ENCODE data around the gene SPATS1. TPM values are rescaled to one million over a fixed set of nuclear protein-coding genes. Genes with fewer than 3 reads are reported as not detected.
"Not testable (repeated sequence)": the region's sequence is repeated elsewhere in the genome, so short reads cannot be mapped to it uniquely, and the experiment has no call there.

The SPATS1 gene
- total RNA-seq, 2 donors from 2014 or later: not detected

GRCh38 chr6:44315516-44315915, 26.9 kb upstream of the SPATS1 start:
- Mint-ChIP-seq H3K27ac (no peak overlapping the region), H3K4me3 (no peak overlapping the region), H3K9me3 (no peaks in the 10 kb centered on the region), H3K4me1 (peaks cover 7% of the 10 kb centered on the region), H3K36me3 (ENCODE audit: low read depth) (peaks cover 18% of the 10 kb centered on the region), H3K27me3 (ENCODE audit: insufficient read depth) (peaks cover 24% of the 10 kb centered on the region)
- WGBS, 2 experiments (ENCODE audit: insufficient coverage in 1 of 2, insufficient read length in 1 of 2): 83 to 94% methylated on average over 3 of the region's 3 CpGs
- peaks cover 14% of the 10 kb centered on the region for H3K36me3 ChIP-seq (ENCODE audit: control insufficient read depth, insufficient read depth, low read length)
- no peaks in the 10 kb centered on the region for H3K4me1 ChIP-seq (ENCODE audit: control insufficient read depth, insufficient read depth, low read length)
- DNase-seq: no peak
- H3K9ac ChIP-seq (ENCODE audit: extremely low read depth, low read length, poor library complexity, severe bottlenecking): no peak overlapping the region
- no peak overlapping the region for H3K27ac ChIP-seq (ENCODE audit: low read depth, low read length)
- no peak for TF ChIP-seq CTCF (conservative IDR thresholded peaks at IDR 0.05)
- H3K27me3 ChIP-seq (ENCODE audit: control insufficient read depth, insufficient read depth, low read length, poor library complexity, severe bottlenecking): peaks cover 17% of the 10 kb centered on the region
- no peak overlapping the region for H3K4me3 ChIP-seq (ENCODE audit: low read length)
- no peaks in the 10 kb centered on the region for H3K9me3 ChIP-seq (ENCODE audit: control insufficient read depth, low read length)

GRCh38 chr6:44315951-44316350, 26.5 kb upstream of the SPATS1 start:
- H3K4me3 Mint-ChIP-seq: no peak overlapping the region
- no peak overlapping the region for H3K4me3 ChIP-seq (ENCODE audit: low read length)
- WGBS, 2 experiments (ENCODE audit: insufficient coverage in 1 of 2, insufficient read length in 1 of 2): 87% methylated on average over 5 of the region's 5 CpGs; no CpG with 5 or more reads in 1 of the 2 experiments
- no peaks in the 10 kb centered on the region for H3K9me3 Mint-ChIP-seq
- no peak for DNase-seq
- peaks cover 10% of the 10 kb centered on the region for H3K36me3 ChIP-seq (ENCODE audit: control insufficient read depth, insufficient read depth, low read length)
- H3K27me3 Mint-ChIP-seq (ENCODE audit: insufficient read depth): peaks cover 24% of the 10 kb centered on the region
- H3K4me1 Mint-ChIP-seq: peaks cover 7% of the 10 kb centered on the region
- no peak overlapping the region for H3K9ac ChIP-seq (ENCODE audit: extremely low read depth, low read length, poor library complexity, severe bottlenecking)
- H3K27ac ChIP-seq (ENCODE audit: low read depth, low read length): no peak overlapping the region
- no peaks in the 10 kb centered on the region for H3K9me3 ChIP-seq (ENCODE audit: control insufficient read depth, low read length)
- peaks cover 21% of the 10 kb centered on the region for H3K27me3 ChIP-seq (ENCODE audit: control insufficient read depth, insufficient read depth, low read length, poor library complexity, severe bottlenecking)
- H3K27ac Mint-ChIP-seq: no peak overlapping the region
- TF ChIP-seq CTCF (conservative IDR thresholded peaks at IDR 0.05): no peak
- no peaks in the 10 kb centered on the region for H3K4me1 ChIP-seq (ENCODE audit: control insufficient read depth, insufficient read depth, low read length)
- H3K36me3 Mint-ChIP-seq (ENCODE audit: low read depth): peaks cover 13% of the 10 kb centered on the region

- H3K4me1 ChIP-seq (ENCODE audit: control insufficient read depth, insufficient read depth, low read length): no peaks in the 10 kb centered on the region
- peaks cover 9% of the 10 kb centered on the region for H3K36me3 Mint-ChIP-seq (ENCODE audit: low read depth)
- H3K27me3 ChIP-seq (ENCODE audit: control insufficient read depth, insufficient read depth, low read length, poor library complexity, severe bottlenecking): peaks cover 23% of the 10 kb centered on the region
- DNase-seq: no peak
- TF ChIP-seq CTCF (conservative IDR thresholded peaks at IDR 0.05): no peak
- H3K9ac ChIP-seq (ENCODE audit: extremely low read depth, low read length, poor library complexity, severe bottlenecking): no peak overlapping the region
- peaks cover 7% of the 10 kb centered on the region for H3K4me1 Mint-ChIP-seq
- H3K27ac Mint-ChIP-seq: no peak overlapping the region
- H3K27me3 Mint-ChIP-seq (ENCODE audit: insufficient read depth): peaks cover 24% of the 10 kb centered on the region
- no peak overlapping the region for H3K4me3 ChIP-seq (ENCODE audit: low read length)
- no peak overlapping the region for H3K27ac ChIP-seq (ENCODE audit: low read depth, low read length)
- 96 to 100% methylated on average over 4 to 12 of the region's 12 CpGs for WGBS, 2 experiments (ENCODE audit: insufficient coverage in 1 of 2, insufficient read length in 1 of 2)
- peaks cover 4% of the 10 kb centered on the region for H3K36me3 ChIP-seq (ENCODE audit: control insufficient read depth, insufficient read depth, low read length)
- no peaks in the 10 kb centered on the region for H3K9me3 ChIP-seq (ENCODE audit: control insufficient read depth, low read length)
- H3K4me3 Mint-ChIP-seq: no peak overlapping the region
- H3K9me3 Mint-ChIP-seq: no peaks in the 10 kb centered on the region
These were observed 26.0 kb upstream of the SPATS1 start for GRCh38 chr6:44316481-44316880.

- H3K27ac ChIP-seq (ENCODE audit: low read depth, low read length); H3K9me3 Mint-ChIP-seq; H3K27ac Mint-ChIP-seq; H3K9me3 ChIP-seq (ENCODE audit: control insufficient read depth, low read length); H3K4me3 ChIP-seq (ENCODE audit: low read length); H3K4me3 Mint-ChIP-seq; DNase-seq; H3K9ac ChIP-seq (ENCODE audit: extremely low read depth, low read length, poor library complexity, severe bottlenecking); H3K36me3 Mint-ChIP-seq (ENCODE audit: low read depth); H3K4me1 Mint-ChIP-seq; H3K36me3 ChIP-seq (ENCODE audit: control insufficient read depth, insufficient read depth, low read length); H3K4me1 ChIP-seq (ENCODE audit: control insufficient read depth, insufficient read depth, low read length): not testable (repeated sequence)
- H3K27me3 ChIP-seq (ENCODE audit: control insufficient read depth, insufficient read depth, low read length, poor library complexity, severe bottlenecking): peaks cover 23% of the 10 kb centered on the region
- H3K27me3 Mint-ChIP-seq (ENCODE audit: insufficient read depth): peaks cover 24% of the 10 kb centered on the region
- 68 to 77% methylated on average over 4 to 9 of the region's 9 CpGs for WGBS, 2 experiments (ENCODE audit: insufficient coverage in 1 of 2, insufficient read length in 1 of 2)
These were observed 25.3 kb upstream of the SPATS1 start for GRCh38 chr6:44317136-44317631.
